MG63 (cell line): ENCODE results near the gene ARHGAP30. TPM values are rescaled to one million over a fixed set of nuclear protein-coding genes. Genes with fewer than 3 reads are reported as not detected.
"Not testable (repeated sequence)": the region's sequence is repeated elsewhere in the genome, so short reads cannot be mapped to it uniquely, and the experiment has no call there.

Experiments used
- DNase-seq: peaks from one replicate; pipeline ENCODE4 v3.0.0-alpha.2; 2020
- H3K27me3 ChIP-seq: fragments of 250-450 bp; sonication (Bioruptor Pico); 2 replicates; pipeline ENCODE4 v1.5.1; 2020; ENCODE audit warnings: mild to moderate bottlenecking, moderate library complexity
- H3K36me3 ChIP-seq: fragments of 250-450 bp; sonication (Bioruptor Pico); 2 replicates; pipeline ENCODE4 v1.5.1; 2020; ENCODE audit warnings: mild to moderate bottlenecking, moderate library complexity
- H3K4me3 ChIP-seq: fragments of 250-450 bp; sonication (Bioruptor Pico); 2 replicates; pipeline ENCODE4 v1.5.1; 2020; ENCODE audit warnings: mild to moderate bottlenecking, moderate library complexity
- H3K9me3 ChIP-seq: fragments of 250-450 bp; sonication (Bioruptor Pico); 2 replicates; pipeline ENCODE4 v1.5.1; 2020; ENCODE audit warnings: mild to moderate bottlenecking, moderate library complexity
- total RNA-seq: library from RNA; depleted of rRNA; stranded (reverse); fragments of >200 nt; shearing (Covaris generic); gene quantifications from 2 replicates; pipeline ENCODE4 v1.2.3, GENCODE V29; 2014; ENCODE audit warnings: low replicate concordance; rRNA removed

Gene ARHGAP30, protein sequence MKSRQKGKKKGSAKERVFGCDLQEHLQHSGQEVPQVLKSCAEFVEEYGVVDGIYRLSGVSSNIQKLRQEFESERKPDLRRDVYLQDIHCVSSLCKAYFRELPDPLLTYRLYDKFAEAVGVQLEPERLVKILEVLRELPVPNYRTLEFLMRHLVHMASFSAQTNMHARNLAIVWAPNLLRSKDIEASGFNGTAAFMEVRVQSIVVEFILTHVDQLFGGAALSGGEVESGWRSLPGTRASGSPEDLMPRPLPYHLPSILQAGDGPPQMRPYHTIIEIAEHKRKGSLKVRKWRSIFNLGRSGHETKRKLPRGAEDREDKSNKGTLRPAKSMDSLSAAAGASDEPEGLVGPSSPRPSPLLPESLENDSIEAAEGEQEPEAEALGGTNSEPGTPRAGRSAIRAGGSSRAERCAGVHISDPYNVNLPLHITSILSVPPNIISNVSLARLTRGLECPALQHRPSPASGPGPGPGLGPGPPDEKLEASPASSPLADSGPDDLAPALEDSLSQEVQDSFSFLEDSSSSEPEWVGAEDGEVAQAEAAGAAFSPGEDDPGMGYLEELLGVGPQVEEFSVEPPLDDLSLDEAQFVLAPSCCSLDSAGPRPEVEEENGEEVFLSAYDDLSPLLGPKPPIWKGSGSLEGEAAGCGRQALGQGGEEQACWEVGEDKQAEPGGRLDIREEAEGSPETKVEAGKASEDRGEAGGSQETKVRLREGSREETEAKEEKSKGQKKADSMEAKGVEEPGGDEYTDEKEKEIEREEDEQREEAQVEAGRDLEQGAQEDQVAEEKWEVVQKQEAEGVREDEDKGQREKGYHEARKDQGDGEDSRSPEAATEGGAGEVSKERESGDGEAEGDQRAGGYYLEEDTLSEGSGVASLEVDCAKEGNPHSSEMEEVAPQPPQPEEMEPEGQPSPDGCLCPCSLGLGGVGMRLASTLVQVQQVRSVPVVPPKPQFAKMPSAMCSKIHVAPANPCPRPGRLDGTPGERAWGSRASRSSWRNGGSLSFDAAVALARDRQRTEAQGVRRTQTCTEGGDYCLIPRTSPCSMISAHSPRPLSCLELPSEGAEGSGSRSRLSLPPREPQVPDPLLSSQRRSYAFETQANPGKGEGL
- total RNA-seq, result not detected in 2 replicates

DNA sequence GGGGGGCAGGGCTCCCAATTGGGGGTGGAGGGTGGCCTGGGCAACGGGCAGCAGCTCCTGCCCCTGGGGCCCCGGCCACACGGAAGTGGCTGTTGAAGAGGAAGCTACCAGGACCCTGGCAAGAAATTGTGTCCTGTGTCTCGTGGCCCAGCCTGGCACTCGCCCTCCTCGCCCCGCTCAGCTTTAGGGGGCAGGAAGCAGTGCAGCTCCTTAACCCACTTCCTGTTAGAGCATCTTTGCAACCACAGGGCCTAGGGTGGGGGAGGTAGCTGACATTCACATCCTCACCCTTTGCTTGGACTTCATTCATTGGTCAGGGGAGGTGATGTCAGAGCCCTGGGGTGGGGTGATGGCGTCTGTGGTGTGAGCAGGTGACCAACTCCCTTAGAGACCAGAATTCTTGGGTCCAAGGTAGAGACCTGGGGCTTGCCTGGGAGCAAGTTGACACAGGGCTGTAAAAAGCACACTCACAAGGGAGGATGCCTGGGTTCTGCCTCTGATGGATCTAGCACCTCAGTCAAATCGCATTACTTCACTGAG is at the start of gene ARHGAP30:
ARHGAP30 (minus strand) TSS at position 161 of the 540 bp plus-strand sequence. CDS start 267 bp downstream, outside the sequence.
- Histone ChIP-seq H3K4me3 (no peak within 1 kb of the TSS), H3K9me3 (no peaks in the 10 kb centered on the region), H3K36me3 (no peaks in the 10 kb centered on the region), H3K27me3 (no peaks in the 10 kb centered on the region)
- no peak for DNase-seq

DNA sequence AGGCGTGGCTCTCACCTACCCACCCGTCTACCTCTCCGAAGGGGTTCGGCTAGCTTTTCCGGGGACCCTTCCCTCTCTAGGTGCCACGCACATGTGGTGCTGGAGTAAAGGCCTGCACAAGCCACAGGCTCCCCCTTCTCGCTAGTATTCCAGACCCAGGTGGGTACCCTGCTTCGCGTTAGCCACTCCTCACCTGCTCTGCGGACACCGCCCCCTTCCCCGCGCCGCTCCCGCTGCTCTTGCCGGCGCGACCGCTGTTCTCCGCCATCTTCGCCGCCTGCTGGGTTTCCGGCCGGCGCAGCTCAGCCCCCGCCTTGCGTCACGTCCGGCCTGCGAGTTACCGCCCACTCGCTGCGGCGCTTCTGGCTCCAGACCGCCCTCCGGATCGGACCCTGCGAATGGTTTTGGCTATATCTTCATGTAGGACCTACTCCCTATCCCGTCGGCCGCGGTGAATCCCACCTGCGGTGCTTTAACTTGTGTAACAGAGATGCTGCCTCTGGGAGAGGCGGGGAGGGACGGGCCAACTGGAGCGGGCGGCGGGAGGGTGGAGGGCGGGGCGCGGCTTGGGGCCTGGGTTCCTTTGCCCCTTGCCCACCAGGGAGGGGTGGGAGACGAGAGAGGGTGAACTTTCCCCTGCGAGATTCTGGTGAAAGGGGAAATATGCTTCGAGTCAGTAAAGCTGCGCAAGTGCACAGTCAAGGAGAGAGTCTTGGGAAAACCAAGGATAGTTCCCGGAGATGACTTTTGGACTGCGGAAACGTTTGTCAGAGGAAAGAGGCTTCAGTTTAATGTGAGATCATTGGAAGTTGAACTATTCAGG is 48.3 kb upstream of the ARHGAP30 start, which contains the start of the genes NIT1 and PFDN2:
NIT1 (plus strand) TSS at position 347 of the 823 bp plus-strand sequence; CDS start at position 419, 72 bp downstream.
PFDN2 (minus strand) TSS at position 279 of the 823 bp plus-strand sequence; CDS start at position 268, 11 bp downstream.
- Histone ChIP-seq H3K4me3 (peak within 1 kb of the TSS; percentile 99), H3K36me3 (peaks cover 78% of the 10 kb centered on the region), H3K27me3 (no peaks in the 10 kb centered on the region), H3K9me3 (no peaks in the 10 kb centered on the region)
- DNase-seq, result peak; percentile 93

DNA sequence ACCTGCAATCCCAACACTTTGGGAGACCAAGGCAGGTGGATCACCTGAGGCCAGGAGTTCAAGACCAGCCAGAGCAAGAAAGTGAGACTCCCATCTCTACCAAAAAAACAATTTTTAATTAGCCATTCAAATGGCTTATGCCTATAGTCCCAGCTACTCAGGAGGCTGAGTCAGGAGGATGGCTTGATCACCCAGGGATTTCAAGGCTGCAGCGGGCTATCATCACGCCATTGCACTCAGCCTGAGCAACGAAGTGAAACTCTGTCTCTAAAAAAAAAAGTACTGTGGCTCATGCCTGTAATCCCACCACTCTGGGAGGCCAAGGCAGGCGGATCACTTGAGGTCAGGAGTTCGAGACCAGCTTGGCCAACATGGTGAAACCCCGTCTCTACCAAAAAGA is 46.3 kb upstream of the ARHGAP30 start:
- DNase-seq, H3K4me3 ChIP-seq, H3K9me3 ChIP-seq, H3K27me3 ChIP-seq: not testable (repeated sequence)
- H3K36me3 ChIP-seq, result peaks cover 72% of the 10 kb centered on the region

DNA sequence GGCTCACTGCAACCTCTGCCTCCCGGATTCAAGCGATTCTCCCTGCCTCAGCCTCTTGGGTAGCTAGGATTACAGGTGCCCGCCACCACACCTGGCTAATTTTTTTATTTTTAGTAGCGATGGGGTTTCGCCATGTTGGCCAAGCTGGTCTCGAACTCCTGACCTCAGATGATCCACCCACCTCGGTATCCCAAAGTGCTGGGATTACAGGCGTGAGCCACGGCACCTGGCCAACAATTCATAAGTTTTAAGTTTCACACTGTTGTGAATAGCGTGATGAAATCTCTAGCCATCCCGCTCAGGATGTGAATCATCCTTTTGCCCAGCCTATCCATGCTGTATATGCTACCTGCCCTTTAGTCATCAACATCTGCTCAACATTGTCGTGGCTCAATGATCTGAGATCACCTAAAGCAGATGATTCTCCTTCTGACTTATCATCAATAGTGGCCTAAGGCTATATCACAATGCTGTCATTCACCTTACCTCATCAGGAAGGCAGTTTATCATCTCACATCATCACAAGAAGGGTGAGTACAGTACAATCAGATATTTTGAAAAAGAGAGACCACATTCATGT is 45.5 kb upstream of the ARHGAP30 start:
- no peak overlapping the region for H3K4me3 ChIP-seq
- no peaks in the 10 kb centered on the region for H3K9me3 ChIP-seq
- peaks cover 69% of the 10 kb centered on the region for H3K36me3 ChIP-seq
- DNase-seq, result peak; percentile 83
- H3K27me3 ChIP-seq, result no peaks in the 10 kb centered on the region

DNA sequence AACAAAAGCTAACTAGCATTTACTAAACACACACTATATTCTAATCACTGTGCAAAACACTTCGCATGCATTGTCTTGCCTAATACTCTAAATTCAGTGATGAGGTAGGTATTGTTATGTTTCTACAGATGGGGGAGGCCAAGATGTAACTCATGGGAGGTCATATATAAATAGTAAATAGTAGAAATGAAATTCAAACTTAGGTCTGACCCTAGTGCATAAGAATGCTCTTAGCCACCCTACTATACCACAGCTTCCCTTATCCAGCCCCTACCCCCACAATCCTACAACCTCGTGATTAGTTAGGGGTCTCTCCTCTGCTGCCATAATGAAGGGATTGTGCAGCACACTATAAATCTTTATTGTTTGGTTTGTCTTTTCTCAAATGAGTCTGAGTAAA is 44.9 kb upstream of the ARHGAP30 start:
- Histone ChIP-seq H3K9me3 (no peaks in the 10 kb centered on the region), H3K27me3 (no peaks in the 10 kb centered on the region), H3K4me3 (no peak overlapping the region), H3K36me3 (peaks cover 69% of the 10 kb centered on the region)
- DNase-seq, result no peak

DNA sequence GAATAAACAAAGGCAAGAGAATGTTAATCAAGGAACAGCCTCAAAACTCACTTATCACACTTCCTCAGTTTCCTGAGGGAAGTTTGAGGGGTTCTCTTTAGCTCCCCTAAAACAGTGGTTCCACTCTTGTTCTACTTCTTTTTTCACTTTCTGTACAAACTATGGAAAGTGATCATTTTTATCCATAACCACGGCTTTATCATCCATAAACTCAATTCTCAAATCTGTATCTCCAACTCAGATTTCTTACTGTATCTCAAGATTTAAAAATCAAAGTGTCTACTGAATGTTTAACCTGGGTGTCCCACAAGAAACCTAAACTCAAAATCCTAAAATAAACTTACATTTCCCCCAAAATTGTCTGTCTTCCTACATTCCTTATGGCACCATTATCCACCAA is 44.2 kb upstream of the ARHGAP30 start:
- Histone ChIP-seq H3K27me3 (no peaks in the 10 kb centered on the region), H3K36me3 (peaks cover 69% of the 10 kb centered on the region)
- no peak for DNase-seq

DNA sequence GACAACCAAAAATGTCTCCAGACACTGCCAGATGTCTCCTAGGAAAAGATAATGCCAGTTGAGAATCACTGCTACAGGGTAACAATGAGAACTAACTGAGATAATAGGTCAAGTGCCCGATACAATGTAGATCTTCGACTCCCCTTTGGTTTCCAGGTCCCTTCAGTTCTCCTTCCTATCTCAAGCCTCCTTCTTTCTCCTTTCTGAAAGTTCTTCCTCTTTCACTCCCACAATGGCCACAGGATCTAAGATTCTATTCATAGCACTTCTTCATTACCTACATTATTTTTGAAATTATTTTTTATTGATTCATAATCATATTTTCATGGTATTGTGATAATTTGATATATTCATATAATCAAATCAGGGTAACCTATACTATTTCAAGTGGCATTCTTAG is 41.8 kb upstream of the ARHGAP30 start:
- no peaks in the 10 kb centered on the region for H3K27me3 ChIP-seq
- no peak overlapping the region for H3K4me3 ChIP-seq
- H3K9me3 ChIP-seq, result no peaks in the 10 kb centered on the region
- peaks cover 74% of the 10 kb centered on the region for H3K36me3 ChIP-seq
- no peak for DNase-seq

More for the DNA sequence above, 44.2 kb upstream of the ARHGAP30 start:
- Histone ChIP-seq H3K9me3 (no peaks in the 10 kb centered on the region), H3K4me3 (no peak overlapping the region)

DNA sequence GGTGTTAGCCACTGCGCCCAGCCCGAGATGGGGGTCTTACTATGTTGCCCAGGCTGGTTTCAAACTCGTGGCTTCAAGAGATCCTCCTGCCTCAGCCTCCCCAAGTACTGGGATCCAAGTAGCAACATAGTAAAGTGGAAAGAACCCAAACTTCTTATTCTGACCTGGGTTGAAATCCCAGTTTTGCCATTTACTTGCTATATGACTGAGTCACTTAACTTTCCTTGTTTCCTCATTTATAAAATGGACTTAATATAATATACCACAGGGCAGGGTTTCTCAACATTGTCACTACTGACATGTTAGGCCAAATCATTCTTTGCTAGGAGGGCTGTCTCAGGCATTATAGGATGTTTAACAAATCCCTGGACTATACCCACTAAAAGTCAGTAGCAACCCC is 41.4 kb upstream of the ARHGAP30 start:
- Histone ChIP-seq H3K36me3 (peaks cover 73% of the 10 kb centered on the region), H3K9me3 (no peaks in the 10 kb centered on the region), H3K27me3 (no peaks in the 10 kb centered on the region), H3K4me3 (no peak overlapping the region)
- no peak for DNase-seq

DNA sequence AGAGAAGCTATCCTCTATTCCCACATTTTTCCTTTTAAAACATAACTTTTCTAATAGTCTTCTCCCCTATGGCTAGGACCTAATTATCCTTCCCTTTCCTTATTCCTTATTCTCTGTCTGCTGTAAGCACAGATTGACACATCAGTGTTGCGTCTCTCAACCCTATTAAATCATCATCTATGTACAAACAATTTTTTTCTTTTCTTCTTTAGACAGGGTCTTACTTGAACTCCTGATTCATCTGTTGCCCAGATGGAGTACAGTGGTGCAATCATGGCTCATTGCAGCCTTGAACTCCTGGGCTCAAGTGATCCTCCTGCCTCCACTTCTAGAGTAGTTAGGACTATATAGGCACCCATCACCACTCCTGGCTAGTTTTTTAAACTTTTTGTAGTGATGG is 36.7 kb upstream of the ARHGAP30 start:
- Histone ChIP-seq H3K9me3 (no peaks in the 10 kb centered on the region), H3K36me3 (peaks cover 63% of the 10 kb centered on the region), H3K4me3 (no peak overlapping the region), H3K27me3 (no peaks in the 10 kb centered on the region)
- no peak for DNase-seq

DNA sequence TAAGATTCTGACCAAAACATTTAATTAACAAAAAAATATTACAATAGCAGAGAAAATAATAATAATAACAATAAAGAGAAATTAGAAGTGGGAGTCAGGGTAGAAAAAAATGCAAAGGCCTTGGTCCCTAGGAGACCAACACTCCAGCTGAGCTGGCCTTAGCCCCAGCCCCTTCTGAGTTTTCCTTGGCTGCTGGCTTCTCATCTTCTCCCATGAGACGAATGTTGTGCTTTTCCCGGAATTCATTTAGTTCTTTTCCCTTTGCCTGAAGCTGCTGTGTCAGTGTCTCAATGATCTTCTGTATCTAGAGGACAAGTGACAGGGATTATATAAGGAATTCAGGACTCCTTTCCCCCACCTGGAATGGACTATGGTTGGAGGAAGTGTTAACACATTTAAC is 30.9 kb upstream of the ARHGAP30 start:
- no peak overlapping the region for H3K4me3 ChIP-seq
- no peaks in the 10 kb centered on the region for H3K9me3 ChIP-seq
- peaks cover 46% of the 10 kb centered on the region for H3K36me3 ChIP-seq
- no peak for DNase-seq
- H3K27me3 ChIP-seq, result no peaks in the 10 kb centered on the region

DNA sequence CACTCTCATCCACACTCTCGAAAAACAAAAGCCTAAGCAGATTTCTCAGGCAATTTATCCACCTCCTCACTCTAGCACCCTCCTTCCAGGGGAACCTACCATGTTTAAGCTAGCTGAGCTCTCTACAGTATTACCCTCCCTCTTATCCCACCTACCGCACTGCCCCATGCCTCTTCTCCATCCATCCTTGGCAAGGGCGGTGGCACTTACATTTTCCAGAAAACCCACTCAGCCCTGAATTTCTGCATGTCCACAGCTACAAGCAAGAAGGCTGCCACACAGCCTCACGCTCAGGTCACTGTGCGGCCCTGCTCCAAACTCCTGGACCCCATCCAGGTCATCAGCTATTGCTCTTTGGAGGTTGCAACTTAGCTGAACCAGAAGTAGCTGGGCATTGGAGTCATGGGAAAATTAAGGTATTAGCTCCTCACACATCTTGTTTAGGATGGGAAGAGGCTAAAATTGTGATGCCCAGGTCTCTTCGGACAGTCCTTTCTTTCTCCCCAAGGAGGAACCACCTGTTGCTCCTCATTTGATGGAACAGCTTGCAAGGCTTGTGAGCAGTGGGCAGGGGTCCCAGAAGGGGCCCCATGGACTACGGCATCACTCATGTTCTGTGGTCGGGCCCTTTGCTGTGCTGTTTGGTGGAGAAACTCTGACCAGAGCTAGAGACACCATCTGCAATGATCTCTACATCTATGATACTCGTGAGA is 29.6 kb upstream of the ARHGAP30 start:
- no peak for DNase-seq
- no peaks in the 10 kb centered on the region for H3K27me3 ChIP-seq
- H3K9me3 ChIP-seq, result no peaks in the 10 kb centered on the region
- H3K4me3 ChIP-seq, result no peak overlapping the region
- peaks cover 42% of the 10 kb centered on the region for H3K36me3 ChIP-seq

DNA sequence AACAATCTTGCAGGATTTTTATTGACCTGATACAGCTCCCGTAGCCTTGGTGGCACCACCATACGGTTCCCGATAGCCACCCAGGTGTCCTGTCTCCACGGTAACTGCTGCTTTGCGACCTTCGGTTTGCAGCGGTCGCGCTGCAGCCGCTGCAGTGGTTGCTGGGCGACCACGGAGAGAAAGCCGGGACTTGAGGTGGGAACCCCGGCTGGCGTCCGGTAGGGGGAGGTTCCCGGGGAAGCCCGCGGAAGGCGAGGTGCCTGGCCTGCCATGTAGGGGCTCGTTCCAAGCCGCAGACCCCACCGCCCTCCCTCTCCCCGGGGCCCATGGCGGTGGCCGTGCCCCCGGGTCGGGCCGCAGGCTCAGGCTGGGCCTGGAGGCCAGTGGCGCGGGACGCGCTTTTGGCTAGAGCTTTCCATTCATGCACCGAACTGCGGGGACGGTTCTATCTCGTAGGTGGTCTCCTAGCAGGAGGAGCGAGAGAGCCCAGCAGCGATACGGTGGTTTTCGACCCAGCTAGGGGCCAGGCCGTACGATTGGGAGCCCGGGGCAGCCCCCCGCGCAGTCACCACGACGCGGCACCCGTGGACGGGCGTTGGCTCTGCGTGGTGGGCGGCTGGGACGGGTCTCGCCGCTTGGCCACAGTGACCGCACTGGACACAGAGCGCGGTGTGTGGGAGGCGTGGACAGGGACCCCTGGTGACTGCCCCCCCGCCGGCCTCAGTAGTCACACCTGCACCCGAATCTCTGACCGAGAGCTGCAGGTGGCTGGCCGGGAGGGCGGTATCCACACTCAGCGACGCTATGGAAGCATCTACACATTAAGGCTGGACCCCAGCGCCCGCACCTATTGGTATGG is 28.7 kb upstream of the ARHGAP30 start, which contains the start of gene KLHDC9:
KLHDC9 (plus strand) TSS at position 152 of the 859 bp plus-strand sequence; CDS start at position 327, 175 bp downstream.
- no peak within 1 kb of the TSS for H3K4me3 ChIP-seq

DNA sequence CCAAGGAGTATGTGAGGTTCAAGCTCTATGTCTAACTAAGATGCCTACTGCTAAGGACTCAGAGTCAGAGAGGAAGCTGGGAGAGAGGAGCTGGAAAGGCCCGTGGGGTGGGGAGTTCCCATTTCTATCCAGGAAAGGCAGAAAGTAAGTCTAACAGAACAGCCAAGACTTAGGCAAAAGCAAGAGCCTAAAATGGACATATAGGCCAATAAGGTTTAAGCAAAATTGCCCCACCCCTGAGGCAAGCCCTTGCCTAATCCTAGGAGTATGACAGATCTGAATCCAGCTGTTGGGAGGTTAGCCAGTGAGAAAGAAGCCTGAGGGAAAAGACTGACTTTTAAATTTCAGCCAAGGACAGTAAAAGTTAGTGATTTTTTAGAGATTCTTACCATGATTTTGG is 26.8 kb upstream of the ARHGAP30 start:
- H3K9me3 ChIP-seq, result no peaks in the 10 kb centered on the region
- H3K36me3 ChIP-seq, result peaks cover 26% of the 10 kb centered on the region
- H3K4me3 ChIP-seq, result no peak overlapping the region
- peak; percentile 56 for DNase-seq
- H3K27me3 ChIP-seq, result no peaks in the 10 kb centered on the region

More for the DNA sequence above, 28.7 kb upstream of the ARHGAP30 start, which contains the start of gene KLHDC9:
- H3K9me3 ChIP-seq, result no peaks in the 10 kb centered on the region
- H3K36me3 ChIP-seq, result peaks cover 37% of the 10 kb centered on the region
- no peak for DNase-seq
- H3K27me3 ChIP-seq, result no peaks in the 10 kb centered on the region

DNA sequence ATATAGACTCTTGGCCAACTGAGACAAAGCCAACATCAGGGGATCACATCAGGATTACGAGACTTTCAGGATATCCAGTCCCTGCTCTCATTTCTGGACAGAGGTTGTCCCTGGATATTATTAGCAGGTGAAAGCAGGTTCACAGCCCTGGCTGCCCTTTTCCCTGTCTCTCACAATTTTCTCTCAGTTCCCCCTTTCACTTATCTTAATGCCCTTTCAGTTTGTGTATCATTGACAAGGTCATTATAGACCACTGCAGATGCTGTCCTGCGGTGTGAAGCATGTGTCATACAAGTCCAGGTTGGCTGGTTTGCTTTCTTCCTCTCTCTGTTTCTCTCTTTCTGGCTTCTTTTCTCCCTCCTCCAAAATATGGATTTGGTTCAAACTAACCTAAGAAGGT is 26.3 kb upstream of the ARHGAP30 start:
- no peaks in the 10 kb centered on the region for H3K27me3 ChIP-seq
- no peak overlapping the region for H3K4me3 ChIP-seq
- H3K9me3 ChIP-seq, result no peaks in the 10 kb centered on the region
- H3K36me3 ChIP-seq, result peaks cover 22% of the 10 kb centered on the region
- DNase-seq, result no peak
